Neuronal stem cell (in vitro differentiated cells): ENCODE results near the gene FHIT.

Experiments
- DNase-seq: peaks from one replicate; pipeline ENCODE4 v3.0.0-alpha.2; 2013; ENCODE audit warnings: low spot score
- H2AFZ ChIP-seq: one replicate; pipeline ENCODE4 v1.6.1; 2013; ENCODE audit warnings: mild to moderate bottlenecking, low read length, inconsistent platforms
- H2AK5ac ChIP-seq: 2 replicates; pipeline ENCODE4 v1.6.1; 2013; ENCODE audit warnings: low read depth, mild to moderate bottlenecking, inconsistent platforms, low read length, moderate library complexity, mixed read lengths
- H2BK120ac ChIP-seq: 2 replicates; pipeline ENCODE4 v1.6.1; 2013; ENCODE audit warnings: low read depth, mild to moderate bottlenecking, inconsistent platforms, low read length, moderate library complexity, mixed read lengths
- H2BK12ac ChIP-seq: one replicate; pipeline ENCODE4 v1.6.1; 2013; ENCODE audit warnings: low read length, inconsistent platforms
- H2BK15ac ChIP-seq: 2 replicates; pipeline ENCODE4 v1.6.1; 2013; ENCODE audit warnings: mild to moderate bottlenecking, low read length, inconsistent platforms, mixed read lengths
- H2BK5ac ChIP-seq: one replicate; pipeline ENCODE4 v1.6.1; 2013; ENCODE audit warnings: inconsistent platforms, mild to moderate bottlenecking, low read length, moderate library complexity
- H3K14ac ChIP-seq: one replicate; pipeline ENCODE4 v1.6.1; 2013; ENCODE audit warnings: low read length, inconsistent platforms
- H3K18ac ChIP-seq: 2 replicates; pipeline ENCODE4 v1.6.1; 2013; ENCODE audit warnings: low read length, inconsistent platforms
- H3K23ac ChIP-seq: 2 replicates; pipeline ENCODE4 v1.6.1; 2013; ENCODE audit warnings: low read depth, mild to moderate bottlenecking, mixed read lengths, low read length, inconsistent platforms; ENCODE audit not compliant: poor library complexity
- H3K27ac ChIP-seq: replicated peaks from 3 replicates; pipeline ENCODE4 v1.5.1; 2013; ENCODE audit warnings: low read length, inconsistent platforms
- H3K27me3 ChIP-seq, 3 experiments: 2 replicates each; pipeline ENCODE4 v1.6.1; 2013; ENCODE audit warnings: low read length in 3 of 3, mild to moderate bottlenecking in 2 of 3, inconsistent platforms in 1 of 3, low read depth in 1 of 3, mixed read lengths in 1 of 3, moderate library complexity in 1 of 3; ENCODE audit not compliant: control insufficient read depth in 3 of 3, insufficient read depth in 3 of 3
- H3K36me3 ChIP-seq, 2 donors: replicated peaks in 1 of 2; 2 replicates each; pipeline ENCODE4 v1.6.1; 2013; ENCODE audit warnings: low read length in 2 of 2; ENCODE audit not compliant: control insufficient read depth in 2 of 2, insufficient read depth in 2 of 2
- H3K4ac ChIP-seq: 2 replicates; pipeline ENCODE4 v1.6.1; 2013; ENCODE audit warnings: inconsistent platforms, mild to moderate bottlenecking, low read length, moderate library complexity
- H3K4me1 ChIP-seq, 2 donors: 1 replicate in 1 of 2; 2 replicates in 1 of 2; pipeline ENCODE4 v1.6.1; 2013; ENCODE audit warnings: low read length in 2 of 2, low read depth in 1 of 2; ENCODE audit not compliant: control insufficient read depth in 2 of 2, insufficient read depth in 1 of 2
- H3K4me2 ChIP-seq: one replicate; pipeline ENCODE4 v1.6.1; 2013; ENCODE audit warnings: mild to moderate bottlenecking, low read length, inconsistent platforms; ENCODE audit not compliant: insufficient read depth, poor library complexity, severe bottlenecking
- H3K4me3 ChIP-seq, 2 donors: 2 replicates each; pipeline ENCODE4 v1.5.1; 2013; ENCODE audit warnings: low read length in 2 of 2, mild to moderate bottlenecking in 2 of 2, inconsistent platforms in 1 of 2, moderate library complexity in 1 of 2
- H3K79me1 ChIP-seq: one replicate; pipeline ENCODE4 v1.6.1; 2013; ENCODE audit warnings: low read depth, mild to moderate bottlenecking, inconsistent platforms, low read length, moderate library complexity
- H3K9ac ChIP-seq: one replicate; pipeline ENCODE4 v1.6.1; 2013; ENCODE audit warnings: mild to moderate bottlenecking, low read depth, low read length, inconsistent platforms; ENCODE audit not compliant: poor library complexity
- H3K9me3 ChIP-seq, 2 donors: replicated peaks in 1 of 2; 2 replicates each; pipeline versions ENCODE3 to v1.6.1; 2013; ENCODE audit warnings: low read length in 2 of 2, mild to moderate bottlenecking in 2 of 2, inconsistent platforms in 1 of 2, low read depth in 1 of 2, mixed read lengths in 1 of 2, moderate library complexity in 1 of 2; ENCODE audit not compliant: control insufficient read depth in 2 of 2, insufficient read depth in 1 of 2
- H4K8ac ChIP-seq: one replicate; pipeline ENCODE4 v1.6.1; 2013; ENCODE audit warnings: low read depth, mild to moderate bottlenecking, inconsistent platforms, low read length, moderate library complexity
- H4K91ac ChIP-seq: one replicate; pipeline ENCODE4 v1.6.1; 2013; ENCODE audit warnings: low read length, low read depth, mild to moderate bottlenecking, inconsistent platforms; ENCODE audit not compliant: poor library complexity
- WGBS, 2 donors: extraction: QIAGEN DNeasy Blood & Tissue Kit; methylation state at CpG; one replicate each; pipeline ENCODE4 v1.1.7; 2013; ENCODE audit warnings: missing lambda C conversion rate in 2 of 2, mixed read lengths in 1 of 2; ENCODE audit not compliant: insufficient read length in 2 of 2, insufficient replicate concordance in 1 of 2; ENCODE audit errors: extremely low coverage in 2 of 2; 5-methylcytosine and 5-hydroxymethylcytosine counted together

Gene FHIT

GRCh38 chr3:61031503-61031902 is 219.7 kb downstream of the FHIT start:
- no peak overlapping the region for H2BK120ac ChIP-seq
- no peak overlapping the region for H2AK5ac ChIP-seq
- no peak overlapping the region for H3K9ac ChIP-seq
- H3K4me3 ChIP-seq: no peak overlapping the region
- no peak overlapping the region for H2AFZ ChIP-seq
- no peak overlapping the region for H3K4ac ChIP-seq
- H3K27me3 ChIP-seq: no peaks in the 10 kb centered on the region
- H3K9me3 ChIP-seq: no peaks in the 10 kb centered on the region
- no CpG with 5 or more reads among the region's 2 CpGs for WGBS, 2 donors
- H3K18ac ChIP-seq: no peak overlapping the region
- no peak overlapping the region for H3K27ac ChIP-seq
- no peak overlapping the region for H4K91ac ChIP-seq
- no peak overlapping the region for H2BK12ac ChIP-seq
- no peak overlapping the region for H3K4me2 ChIP-seq
- no peak overlapping the region for H3K14ac ChIP-seq
- no peak for DNase-seq
- H2BK5ac ChIP-seq: no peak overlapping the region
- no peaks in the 10 kb centered on the region for H3K4me1 ChIP-seq
- no peak overlapping the region for H3K23ac ChIP-seq
- H2BK15ac ChIP-seq: no peak overlapping the region
- H3K79me1 ChIP-seq: no peaks in the 10 kb centered on the region
- H3K36me3 ChIP-seq: no peaks in the 10 kb centered on the region
- no peak overlapping the region for H4K8ac ChIP-seq

DNA sequence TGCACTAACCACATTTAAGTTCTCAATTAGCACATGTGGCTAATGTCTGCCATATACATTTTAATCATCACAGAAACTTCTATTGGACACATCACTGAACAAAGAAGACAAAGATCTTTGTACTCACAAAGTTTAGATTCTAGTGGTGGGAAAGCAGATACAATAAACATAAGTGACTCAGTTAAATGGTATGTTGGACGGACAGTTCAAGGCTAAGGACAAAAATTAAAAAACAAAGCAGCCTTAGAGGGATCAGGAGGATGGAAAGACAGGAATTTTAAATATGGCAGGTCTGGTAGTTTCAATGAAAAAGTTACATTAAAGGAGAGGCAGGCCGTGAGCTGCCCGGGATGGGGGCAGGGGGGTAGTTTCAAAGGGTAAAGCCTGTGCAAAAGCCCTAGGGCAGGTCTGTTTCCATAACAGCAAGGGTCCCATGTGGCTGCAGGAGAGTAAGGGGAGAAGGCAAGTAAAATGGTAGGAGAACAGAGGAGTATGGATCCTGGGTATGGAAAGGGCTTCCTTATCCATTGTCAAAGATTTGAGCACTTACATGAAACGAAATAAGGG is 220.7 kb downstream of the FHIT start:
- no peak overlapping the region for H4K91ac ChIP-seq
- H3K9me3 ChIP-seq: no peaks in the 10 kb centered on the region
- no peak overlapping the region for H3K14ac ChIP-seq
- H2BK15ac ChIP-seq: no peak overlapping the region
- no peak overlapping the region for H4K8ac ChIP-seq
- H3K27ac ChIP-seq: no peak overlapping the region
- no CpG with 5 or more reads among the region's 4 CpGs for WGBS, 2 donors
- no peak for DNase-seq
- H3K79me1 ChIP-seq: no peaks in the 10 kb centered on the region
- H3K18ac ChIP-seq: no peak overlapping the region
- H3K4me3 ChIP-seq: no peak overlapping the region
- no peaks in the 10 kb centered on the region for H3K36me3 ChIP-seq
- no peak overlapping the region for H2BK120ac ChIP-seq
- H2AFZ ChIP-seq: peak overlapping the region; percentile 8
- H3K4me2 ChIP-seq: no peak overlapping the region
- no peak overlapping the region for H3K23ac ChIP-seq
- no peak overlapping the region for H2BK5ac ChIP-seq
- H3K27me3 ChIP-seq: no peaks in the 10 kb centered on the region
- peaks cover 3 to 4% of the 10 kb centered on the region in 2 donors for H3K4me1 ChIP-seq
- H3K9ac ChIP-seq: no peak overlapping the region
- no peak overlapping the region for H2AK5ac ChIP-seq
- no peak overlapping the region for H2BK12ac ChIP-seq
- H3K4ac ChIP-seq: no peak overlapping the region

GRCh38 chr3:61029194-61029593 is 222.1 kb downstream of the FHIT start:
- Histone ChIP-seq H4K8ac (no peak overlapping the region), H3K27ac (no peak overlapping the region), H3K9me3 (no peaks in the 10 kb centered on the region), H3K9ac (no peak overlapping the region), H3K23ac (no peak overlapping the region), H3K4me2 (no peak overlapping the region), H3K4me1 (peaks cover 3 to 4% of the 10 kb centered on the region in 2 donors), H3K27me3 (no peaks in the 10 kb centered on the region), H2AK5ac (no peak overlapping the region), H4K91ac (no peak overlapping the region), H3K36me3 (no peaks in the 10 kb centered on the region), H3K18ac (no peak overlapping the region), H3K79me1 (no peaks in the 10 kb centered on the region), H2BK5ac (no peak overlapping the region), H3K14ac (no peak overlapping the region), H2AFZ (no peak overlapping the region), H2BK12ac (no peak overlapping the region), H2BK120ac (no peak overlapping the region), H3K4me3 (no peak overlapping the region), H2BK15ac (no peak overlapping the region), H3K4ac (no peak overlapping the region)
- no CpG with 5 or more reads among the region's 5 CpGs for WGBS, 2 donors
- no peak for DNase-seq

GRCh38 chr3:61018807-61019206 is 232.4 kb downstream of the FHIT start:
- no CpG with 5 or more reads among the region's 1 CpG for WGBS, 2 donors

More at GRCh38 chr3:61018807-61019206, 232.4 kb downstream of the FHIT start:
- Histone ChIP-seq H3K23ac (no peak overlapping the region), H2BK15ac (no peak overlapping the region), H2BK5ac (no peak overlapping the region), H3K4me1 (peaks cover 0 to 6% of the 10 kb centered on the region in 2 donors), H2BK12ac (no peak overlapping the region), H3K4me2 (no peak overlapping the region), H3K18ac (no peak overlapping the region), H3K79me1 (no peaks in the 10 kb centered on the region), H2AK5ac (no peak overlapping the region), H3K27ac (no peak overlapping the region), H3K14ac (no peak overlapping the region), H3K4me3 (no peak overlapping the region), H3K9me3 (no peaks in the 10 kb centered on the region), H2BK120ac (no peak overlapping the region), H4K8ac (no peak overlapping the region), H3K4ac (no peak overlapping the region), H3K36me3 (no peaks in the 10 kb centered on the region), H3K9ac (no peak overlapping the region), H2AFZ (no peak overlapping the region), H4K91ac (no peak overlapping the region), H3K27me3 (no peaks in the 10 kb centered on the region)
- DNase-seq: no peak
